ENCODE measurements around the gene DENND6B.

Gene DENND6B

GRCh38 chr22:50289151-50289941, 37.5 kb downstream of the DENND6B start:
- DNase-seq (ENCODE audit: low read depth in 1 of 2, low spot score in 1 of 2): no peak

- DNase-seq (ENCODE audit: low read depth in 1 of 2, low spot score in 1 of 2): no peak
These were observed 39.1 kb downstream of the DENND6B start for GRCh38 chr22:50287731-50288130.

- DNase-seq (ENCODE audit: low read depth in 1 of 2, low spot score in 1 of 2): no peak
These were observed 40.0 kb downstream of the DENND6B start for GRCh38 chr22:50286701-50287318.

- no peak for DNase-seq (ENCODE audit: low read depth in 1 of 2, low spot score in 1 of 2)
These were observed 40.5 kb downstream of the DENND6B start for GRCh38 chr22:50286275-50286674.

- no peak for DNase-seq (ENCODE audit: low read depth in 1 of 2, low spot score in 1 of 2)
These were observed 41.1 kb downstream of the DENND6B start for GRCh38 chr22:50285568-50286229.

- no peak for DNase-seq (ENCODE audit: low read depth in 1 of 2, low spot score in 1 of 2)
These were observed 42.3 kb downstream of the DENND6B start for GRCh38 chr22:50284479-50284878.

GRCh38 chr22:50283821-50284220, 43.0 kb downstream of the DENND6B start:
- no peak for DNase-seq (ENCODE audit: low read depth in 1 of 2, low spot score in 1 of 2)

- no peak for DNase-seq (ENCODE audit: low read depth in 1 of 2, low spot score in 1 of 2)
These were observed 44.3 kb downstream of the DENND6B start for GRCh38 chr22:50282361-50283155.

GRCh38 chr22:50281957-50282356, 44.9 kb downstream of the DENND6B start:
- no peak for DNase-seq (ENCODE audit: low read depth in 1 of 2, low spot score in 1 of 2)

- DNase-seq (ENCODE audit: low read depth in 1 of 2, low spot score in 1 of 2): no peak
These were observed 45.4 kb downstream of the DENND6B start for GRCh38 chr22:50281384-50281760.

- no peak for DNase-seq (ENCODE audit: low read depth in 1 of 2, low spot score in 1 of 2)
These were observed 46.0 kb downstream of the DENND6B start for GRCh38 chr22:50280708-50281383.

- no peak for DNase-seq (ENCODE audit: low read depth in 1 of 2, low spot score in 1 of 2)
These were observed 46.6 kb downstream of the DENND6B start for GRCh38 chr22:50280022-50280707.

- DNase-seq (ENCODE audit: low read depth in 1 of 2, low spot score in 1 of 2): no peak
These were observed 47.7 kb downstream of the DENND6B start for GRCh38 chr22:50278956-50279619.

GRCh38 chr22:50278461-50278860, 48.4 kb downstream of the DENND6B start:
- DNase-seq (ENCODE audit: low read depth in 1 of 2, low spot score in 1 of 2): no peak

- DNase-seq (ENCODE audit: low read depth in 1 of 2, low spot score in 1 of 2): no peak
These were observed 49.1 kb downstream of the DENND6B start for GRCh38 chr22:50277761-50278160.

GRCh38 chr22:50276143-50276542, 50.7 kb downstream of the DENND6B start:
- no peak for DNase-seq (ENCODE audit: low read depth in 1 of 2, low spot score in 1 of 2)

- DNase-seq (ENCODE audit: low read depth in 1 of 2, low spot score in 1 of 2): no peak
These were observed 51.4 kb downstream of the DENND6B start for GRCh38 chr22:50275181-50276055.

- DNase-seq (ENCODE audit: low read depth in 1 of 2, low spot score in 1 of 2): no peak
These were observed 52.0 kb downstream of the DENND6B start for GRCh38 chr22:50274771-50275170.

GRCh38 chr22:50274311-50274710, 52.5 kb downstream of the DENND6B start:
- DNase-seq (ENCODE audit: low read depth in 1 of 2, low spot score in 1 of 2): peak in 1 of 2 donors; percentile 23
